C4-2B (cell line): ENCODE results near the gene FBXL4.

Experiments
- ZFX ChIP-seq: fragments of 450-650 bp; IDR thresholded peaks from 2 replicates; pipeline ENCODE4 v1.6.1; 2017
- TF ChIP-seq, protein P1 (sequence below): fragments of 450-650 bp; conservative IDR thresholded peaks from 2 replicates; pipeline ENCODE4 v1.5.1; 2017; ENCODE audit warnings: mild to moderate bottlenecking

DNA sequence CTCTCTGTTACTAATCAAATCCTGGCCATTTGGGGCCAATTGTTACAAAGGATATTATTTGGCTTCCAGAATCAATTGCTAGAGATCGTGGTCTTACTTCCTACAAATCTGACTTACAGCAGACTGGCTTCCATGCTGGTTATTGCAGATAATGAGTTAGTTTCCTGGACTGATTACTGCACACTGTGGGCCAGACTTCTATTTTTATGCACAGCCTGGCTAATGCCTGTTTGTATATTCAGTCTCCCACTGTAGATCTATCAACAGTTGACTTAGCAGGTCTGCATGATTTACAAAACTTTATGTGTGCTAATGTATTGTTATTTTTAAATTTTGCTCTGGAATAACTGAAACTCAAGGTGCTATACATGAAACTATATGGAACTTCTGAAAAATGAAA is 25.8 kb upstream of the FBXL4 start:
- TF ChIP-seq, protein P1, sequence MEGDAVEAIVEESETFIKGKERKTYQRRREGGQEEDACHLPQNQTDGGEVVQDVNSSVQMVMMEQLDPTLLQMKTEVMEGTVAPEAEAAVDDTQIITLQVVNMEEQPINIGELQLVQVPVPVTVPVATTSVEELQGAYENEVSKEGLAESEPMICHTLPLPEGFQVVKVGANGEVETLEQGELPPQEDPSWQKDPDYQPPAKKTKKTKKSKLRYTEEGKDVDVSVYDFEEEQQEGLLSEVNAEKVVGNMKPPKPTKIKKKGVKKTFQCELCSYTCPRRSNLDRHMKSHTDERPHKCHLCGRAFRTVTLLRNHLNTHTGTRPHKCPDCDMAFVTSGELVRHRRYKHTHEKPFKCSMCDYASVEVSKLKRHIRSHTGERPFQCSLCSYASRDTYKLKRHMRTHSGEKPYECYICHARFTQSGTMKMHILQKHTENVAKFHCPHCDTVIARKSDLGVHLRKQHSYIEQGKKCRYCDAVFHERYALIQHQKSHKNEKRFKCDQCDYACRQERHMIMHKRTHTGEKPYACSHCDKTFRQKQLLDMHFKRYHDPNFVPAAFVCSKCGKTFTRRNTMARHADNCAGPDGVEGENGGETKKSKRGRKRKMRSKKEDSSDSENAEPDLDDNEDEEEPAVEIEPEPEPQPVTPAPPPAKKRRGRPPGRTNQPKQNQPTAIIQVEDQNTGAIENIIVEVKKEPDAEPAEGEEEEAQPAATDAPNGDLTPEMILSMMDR = no peak
- TF ChIP-seq ZFX = no peak
